HepG2 (cell line): ENCODE measurements around the gene HIRA. TPM values are rescaled to one million over a fixed set of nuclear protein-coding genes. Genes with fewer than 3 reads are reported as not detected.
"Not testable (repeated sequence)": the region's sequence is repeated elsewhere in the genome, so short reads cannot be mapped to it uniquely, and the experiment has no call there.

Source experiments
- ATAC-seq: fragments of 200-7000 bp; cut with Tn5 transposase; 3 replicates; pipeline ENCODE4 v1.9.1; 2020; ENCODE audit warnings: mild to moderate bottlenecking, moderate library complexity
- BruUV-seq: library from RNA; stranded (reverse); fragments of 400-500 nt; replicated peaks from 2 replicates; lab custom pipeline; 2021; lab: Mats Ljungman, UMichigan
- CTCF ChIA-PET: fragments of 300-600 bp; formaldehyde crosslinking; extraction: SDS; loops from one replicate; lab custom pipeline; 2021; ENCODE audit warnings: low total read pairs, inconsistent platforms, low intra/inter-chr PET ratio; lab: Yijun Ruan, JAX
- POLR2A ChIA-PET: fragments of 350-600 bp; sonication (Branson Sonifier 250); formaldehyde crosslinking; loops from one replicate; lab custom pipeline; 2020; ENCODE audit warnings: antibody characterized with exemption, inconsistent platforms; lab: Yijun Ruan, JAX
- DNase-seq: peaks from one replicate; pipeline ENCODE4 v3.0.0-alpha.2; 2015; ENCODE audit warnings: low spot score
- FAIRE-seq: peaks from 3 replicates; lab custom pipeline; 2011; peaks lifted over from hg19 to GRCh38; lab: Jason Lieb, UNC
- H2AFZ ChIP-seq: one replicate; pipeline ENCODE4 v1.6.1; 2011; ENCODE audit warnings: low read length, inconsistent platforms
- H3K27ac ChIP-seq: fragments of 300-600 bp; 3 replicates; pipeline ENCODE4 v1.8.0; 2011; ENCODE audit warnings: mixed run types, mild to moderate bottlenecking, mixed read lengths, low read length, inconsistent platforms; ENCODE audit not compliant: insufficient read depth; ENCODE audit errors: extremely low read length
- H3K27me3 ChIP-seq, 2 experiments: fragments of 200-600 bp in 1 of 2; 2 replicates in 1 of 2; 3 replicates in 1 of 2; pipeline versions ENCODE4 v1.6.0 to v1.8.0; 2011; ENCODE audit warnings: low read length in 2 of 2, mild to moderate bottlenecking in 2 of 2, moderate library complexity in 2 of 2, inconsistent platforms in 1 of 2; ENCODE audit not compliant: insufficient read depth in 2 of 2, control insufficient read depth in 1 of 2
- H3K36me3 ChIP-seq, 2 experiments: fragments of 200-600 bp in 1 of 2; replicated peaks in 1 of 2; 2 replicates in 1 of 2; 3 replicates in 1 of 2; pipeline versions ENCODE4 v1.5.1 to v1.8.0; 2011; ENCODE audit warnings: low read length in 2 of 2, inconsistent platforms in 1 of 2; ENCODE audit not compliant: insufficient read depth in 2 of 2, control insufficient read depth in 1 of 2
- H3K4me1 ChIP-seq: 2 replicates; pipeline ENCODE4 v1.5.1; 2012; ENCODE audit warnings: low read length, inconsistent platforms; ENCODE audit not compliant: insufficient read depth
- H3K4me2 ChIP-seq: 2 replicates; pipeline ENCODE4 v1.6.0; 2011; ENCODE audit warnings: low read depth, low read length, inconsistent platforms
- H3K4me3 ChIP-seq, 3 experiments: fragments of 200-600 bp in 1 of 3; sonication (generic), shearing (Covaris generic) in 1 of 3; replicated peaks in 1 of 3; 2 replicates each; pipeline ENCODE4 v1.5.1; 2011 to 2016; ENCODE audit warnings: low read length in 3 of 3, inconsistent platforms in 2 of 3, low read depth in 2 of 3, mild to moderate bottlenecking in 2 of 3, control low read depth in 1 of 3, mixed read lengths in 1 of 3; ENCODE audit not compliant: insufficient read depth in 1 of 3
- H3K79me2 ChIP-seq: one replicate; pipeline ENCODE4 v1.6.1; 2011; ENCODE audit warnings: low read length, inconsistent platforms; ENCODE audit not compliant: insufficient read depth
- H3K9ac ChIP-seq: 2 replicates; pipeline ENCODE4 v1.6.0; 2011; ENCODE audit warnings: mild to moderate bottlenecking, low read depth, low read length, inconsistent platforms; ENCODE audit not compliant: insufficient read depth
- H3K9me3 ChIP-seq: 2 replicates; pipeline ENCODE4 v1.5.1; 2012; ENCODE audit warnings: mild to moderate bottlenecking, low read length
- H4K20me1 ChIP-seq: 2 replicates; pipeline ENCODE4 v1.6.0; 2011; ENCODE audit warnings: inconsistent platforms, mild to moderate bottlenecking, low read length, moderate library complexity; ENCODE audit not compliant: insufficient read depth
- CCAR2 ChIP-seq: fragments of 200-400 bp; formaldehyde crosslinking; optimal IDR thresholded peaks from 2 replicates; pipeline ENCODE3; 2018; ENCODE audit warnings: low read depth, mild to moderate bottlenecking, low read length, moderate library complexity
- JUNB ChIP-seq: sonication (generic); formaldehyde crosslinking; IDR thresholded peaks from 2 replicates; pipeline ENCODE4 v1.8.0; 2022; ENCODE audit warnings: missing genetic modification reagents, mild to moderate bottlenecking, borderline replicate concordance
- MTF1 ChIP-seq: sonication (generic); formaldehyde crosslinking; IDR thresholded peaks from 2 replicates; pipeline ENCODE4 v1.5.0; 2020; ENCODE audit warnings: missing genetic modification reagents
- ZBTB34 ChIP-seq: sonication (generic); formaldehyde crosslinking; IDR thresholded peaks from 2 replicates; pipeline ENCODE4 v1.8.0; 2022; ENCODE audit warnings: mild to moderate bottlenecking, missing genetic modification reagents
- ZNF160 ChIP-seq: sonication (generic); formaldehyde crosslinking; IDR thresholded peaks from 2 replicates; pipeline ENCODE4 v1.8.0; 2022; ENCODE audit warnings: mild to moderate bottlenecking, inconsistent platforms, missing genetic modification reagents
- ZNF280B ChIP-seq: sonication (generic); formaldehyde crosslinking; IDR thresholded peaks from 2 replicates; pipeline ENCODE4 v1.5.0; 2020; ENCODE audit warnings: missing genetic modification reagents, mild to moderate bottlenecking, borderline replicate concordance
- ZNF598 ChIP-seq: sonication (generic); formaldehyde crosslinking; IDR thresholded peaks from 2 replicates; pipeline ENCODE4 v1.5.1; 2020; ENCODE audit warnings: mild to moderate bottlenecking, missing genetic modification reagents, borderline replicate concordance
- WGBS: methylation state at CpG from one replicate; pipeline ENCODE4 v1.1.6; 2017; ENCODE audit warnings: low lambda C conversion rate; 5-methylcytosine and 5-hydroxymethylcytosine counted together
- in situ Hi-C: cut with HindIII; loops from 2 replicates; pipeline ENCODE4 v1.10.0; 2017; ENCODE audit warnings: low pct_unique_long_range_greater_than_20kb; ENCODE audit not compliant: extremely low pct_ligation_motif_present
- intact Hi-C: fragments of 100-400 bp; cut with micrococcal nuclease; formaldehyde crosslinking; loops from one replicate; pipeline ENCODE4 v1.10.0; 2022; ENCODE audit not compliant: unreplicated experiment
- polyA plus RNA-seq, 8 experiments: library from polyadenylated mRNA; depleted of rRNA in 3 of 8; stranded (reverse) in 7 of 8; unstranded in 1 of 8; fragments of >200 nt; fragmentation: Illumina TruSeq in 4 of 8; extraction: Trizol in 4 of 8; gene quantifications; 2 replicates each; pipeline versions ENCODE4 v1.2.1 to v1.2.3, GENCODE V29; 2011 to 2016; ENCODE audit warnings: low read depth in 4 of 8, missing spikeins in 1 of 8, mixed read lengths in 1 of 8; ENCODE audit not compliant: insufficient read depth in 1 of 8
- total RNA-seq, 5 experiments: library from RNA; depleted of rRNA; stranded (reverse); fragments of >200 nt; fragmentation: Illumina TruSeq; extraction: Trizol; gene quantifications; 2 replicates each; pipeline ENCODE4 v1.2.3, GENCODE V29; 2016; ENCODE audit warnings: low read depth in 1 of 5

HIRA gene
- total and polyA plus RNA-seq, 2 of the 13 experiments (the other 11 are each of a cell fraction or from before 2014, with no cell fraction given) = 21.5 to 29.2 TPM

- peaks cover 12% of the 10 kb centered on the region for H3K9me3 ChIP-seq
- POLR2A ChIA-PET = no interaction called here
- no peak overlapping the region for H3K9ac ChIP-seq
- CTCF ChIA-PET = no interaction called here
- DNase-seq = no peak
- no peaks in the 10 kb centered on the region for H3K27me3 ChIP-seq
- H3K79me2 ChIP-seq = no peaks in the 10 kb centered on the region
- no TSS peak for BruUV-seq
- TF ChIP-seq ZNF160 = no peak
- TF ChIP-seq ZBTB34 (CRISPR knock-in tag) = no peak
- no peak for TF ChIP-seq ZNF598 (CRISPR knock-in tag)
- TF ChIP-seq ZNF280B (CRISPR knock-in tag) = no peak
- no peak for TF ChIP-seq JUNB (CRISPR knock-in tag)
- no peak for TF ChIP-seq CCAR2
- TF ChIP-seq MTF1 (CRISPR knock-in tag) = no peak
- in situ Hi-C loops (no loop called here), intact Hi-C loops (no loop called here)
- no peak overlapping the region for H3K4me2 ChIP-seq
- H3K36me3 ChIP-seq = no peaks in the 10 kb centered on the region
- no peaks in the 10 kb centered on the region for H3K4me1 ChIP-seq
- ATAC-seq = no peak
- H2AFZ ChIP-seq = no peak overlapping the region
- 31% methylated on average over 2 of the region's 2 CpGs for WGBS
- no peak for FAIRE-seq
- no peak overlapping the region for H3K4me3 ChIP-seq
- no peak overlapping the region for H3K27ac ChIP-seq
- no peaks in the 10 kb centered on the region for H4K20me1 ChIP-seq
These were observed 109.8 kb downstream of the HIRA start for GRCh38 chr22:19321757-19322156.

GRCh38 chr22:19320136-19320535, 111.4 kb downstream of the HIRA start:
- intact Hi-C loops, ATAC-seq, CTCF ChIA-PET, FAIRE-seq, POLR2A ChIA-PET, H3K79me2 ChIP-seq, H3K27me3 ChIP-seq, in situ Hi-C loops, DNase-seq, H3K4me2 ChIP-seq, H4K20me1 ChIP-seq, H2AFZ ChIP-seq, H3K4me3 ChIP-seq, H3K9ac ChIP-seq, BruUV-seq, H3K27ac ChIP-seq, H3K36me3 ChIP-seq, H3K4me1 ChIP-seq: not testable (repeated sequence)
- H3K9me3 ChIP-seq = peaks cover 24% of the 10 kb centered on the region
- WGBS = 64% methylated on average over 8 of the region's 8 CpGs
